Islet precursor cell (in vitro differentiated cells): ENCODE data around the gene KIFC3.
"Not testable (repeated sequence)": the region's sequence is repeated elsewhere in the genome, so short reads cannot be mapped to it uniquely, and the experiment has no call there.

ENCODE experiments used
- DNase-seq: peaks from one replicate; pipeline ENCODE4 v3.0.0-alpha.2; 2018

The KIFC3 gene

DNA sequence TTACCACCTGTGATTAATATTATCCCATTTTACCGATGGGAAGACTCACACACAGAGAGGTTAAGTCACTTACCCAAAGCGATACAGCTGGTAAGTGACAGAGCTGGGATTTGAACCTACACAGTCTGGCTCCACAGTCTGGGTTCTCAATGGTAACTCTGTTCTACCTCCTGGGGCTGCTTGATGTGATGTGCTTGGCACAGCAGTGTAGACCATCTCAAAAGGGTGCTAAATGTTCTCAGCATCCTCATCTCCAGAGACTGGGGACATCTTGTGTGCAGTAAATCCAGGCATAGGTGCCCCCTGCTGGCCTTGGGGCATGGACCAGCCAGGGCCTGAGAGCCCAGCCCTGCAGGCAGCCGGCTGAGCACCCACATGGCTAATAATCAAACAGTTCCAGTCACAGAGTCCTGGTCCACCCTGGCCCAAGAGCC lies 82.1 kb downstream of the KIFC3 start:
- DNase-seq: peak; percentile 80

DNA sequence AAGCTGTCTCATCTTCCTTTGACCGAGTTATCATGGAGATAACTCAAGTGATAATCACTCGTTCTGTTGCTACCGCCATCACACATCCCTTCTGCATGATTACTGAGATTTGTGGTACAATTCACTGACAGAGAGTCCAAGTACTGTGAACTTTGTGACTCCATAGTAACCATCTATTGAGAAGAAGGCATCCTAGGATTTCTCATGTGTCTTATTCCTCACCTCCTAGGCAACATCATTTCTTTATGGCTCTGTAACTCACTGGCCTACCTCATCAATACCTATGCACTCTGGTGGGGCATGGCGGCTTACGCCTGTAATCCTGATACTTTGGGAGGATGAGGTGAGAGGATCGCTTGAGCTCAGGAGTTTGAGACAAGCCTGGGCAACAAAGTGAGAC lies 88.2 kb downstream of the KIFC3 start:
- DNase-seq: no peak

DNA sequence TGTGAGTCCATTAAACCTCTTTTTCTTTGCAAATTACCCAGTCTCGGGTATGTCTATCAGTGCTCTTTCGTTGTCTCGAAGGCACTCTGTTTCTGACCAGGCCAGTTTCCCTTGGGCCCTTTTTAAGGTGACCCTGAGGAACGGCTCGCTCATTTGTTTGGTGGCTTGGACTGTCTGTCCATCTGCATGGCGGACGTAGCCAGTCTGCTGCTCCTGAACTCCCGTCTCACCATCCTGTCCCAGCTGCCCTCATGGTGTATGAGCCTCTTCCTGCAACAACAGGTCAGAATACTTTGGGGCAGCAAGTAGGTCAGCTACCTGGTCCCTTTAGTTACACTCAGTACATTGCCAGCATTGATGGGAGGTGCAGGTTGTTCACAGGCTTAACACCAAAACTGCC lies 88.7 kb downstream of the KIFC3 start:
- DNase-seq: no peak

DNA sequence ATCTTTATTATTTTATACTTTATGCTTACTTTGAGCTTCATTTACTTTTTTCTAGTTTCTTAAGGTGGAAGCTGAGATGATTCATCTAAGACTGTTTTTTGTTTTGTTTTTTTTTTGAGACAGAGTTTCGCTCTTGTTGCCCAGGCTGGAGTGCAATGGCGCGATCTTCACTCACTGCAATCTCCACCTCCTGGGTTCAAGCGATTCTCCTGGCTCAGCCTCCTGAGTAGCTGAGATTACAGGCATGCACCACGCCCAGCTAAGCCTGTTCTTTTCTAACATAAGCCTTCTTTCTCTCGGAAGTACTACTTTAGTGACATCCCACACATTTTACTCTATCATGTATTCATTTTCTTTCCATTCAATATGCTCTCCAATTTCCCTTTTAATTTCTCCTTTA lies 89.7 kb downstream of the KIFC3 start:
- DNase-seq: not testable (repeated sequence)

DNA sequence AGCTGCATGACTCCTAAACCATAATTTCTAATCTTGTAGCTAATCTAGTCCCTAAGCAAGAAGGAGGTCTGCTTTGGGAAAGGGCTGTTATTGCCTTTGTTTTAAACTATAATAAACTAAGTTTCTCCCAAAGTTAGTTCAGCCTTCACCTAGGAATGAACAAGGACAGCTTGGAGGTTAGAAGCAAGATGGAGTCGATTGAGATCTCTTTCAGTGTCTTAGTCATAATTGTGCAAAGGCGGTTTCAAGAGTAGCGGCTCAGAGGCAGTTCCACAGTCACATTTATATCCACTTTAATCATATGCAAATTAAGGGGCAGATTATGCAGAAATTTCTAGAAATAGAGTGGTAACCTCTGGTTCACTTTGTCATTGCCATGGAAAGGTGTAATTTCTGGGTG lies 90.3 kb downstream of the KIFC3 start:
- DNase-seq: no peak

DNA sequence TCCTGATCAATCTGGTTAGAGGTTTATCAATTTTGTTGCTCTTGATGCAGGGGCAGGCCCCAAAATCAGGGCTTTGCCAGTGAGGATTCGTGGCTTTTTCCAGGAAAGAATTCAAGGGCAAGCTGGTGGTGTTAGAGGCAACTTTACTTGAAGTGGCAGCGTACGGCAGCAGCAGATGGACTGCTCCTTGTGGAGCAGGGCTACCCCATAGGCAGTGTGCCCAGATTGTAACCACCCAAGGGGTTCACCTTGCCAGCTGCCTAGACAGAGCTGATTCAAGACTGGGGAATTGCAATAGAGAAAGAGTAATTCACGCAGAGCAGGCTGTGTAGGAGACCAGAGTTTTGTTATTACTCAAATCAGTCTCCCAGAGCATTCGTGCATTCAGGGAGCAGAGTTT lies 90.9 kb downstream of the KIFC3 start:
- no peak for DNase-seq

DNA sequence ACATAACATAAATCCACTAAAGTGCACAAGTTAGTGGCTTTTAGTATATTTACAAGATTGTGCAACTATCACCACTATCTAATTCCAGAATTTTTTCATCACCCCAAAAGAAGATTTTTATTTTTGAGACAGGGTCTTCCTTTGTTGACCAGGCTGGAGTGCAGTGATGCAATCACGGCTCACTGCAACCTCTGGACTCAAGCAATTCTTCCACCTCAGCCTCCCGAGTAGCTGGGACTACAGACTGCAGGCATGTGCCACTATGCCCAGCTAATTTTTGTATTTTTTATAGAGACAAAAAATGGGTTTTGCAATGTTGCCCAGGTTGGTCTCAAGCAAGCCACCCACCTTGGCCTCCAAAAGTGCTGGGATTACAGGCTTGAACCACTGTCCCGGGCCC lies 92.6 kb downstream of the KIFC3 start:
- DNase-seq: no peak
